Activated CD4-positive, alpha-beta memory T cell treated with anti-CD3 and anti-CD28 coated beads, Interleukin-2, amount 10 ng/mL, durations not matched to agents 7 days and 5 days (primary cell): ENCODE data around the gene ATF6. TPM values are rescaled to one million over a fixed set of nuclear protein-coding genes. Genes with fewer than 3 reads are reported as not detected.

Experiments
- CTCF ChIA-PET: fragments of 350-600 bp; sonication (Branson Sonifier 250); formaldehyde crosslinking; loops from one replicate; lab custom pipeline; 2021; ENCODE audit warnings: antibody characterized with exemption, inconsistent platforms; lab: Charles Lee
- POLR2A ChIA-PET: fragments of 350-600 bp; sonication (Branson Sonifier 250); formaldehyde crosslinking; loops from one replicate; lab custom pipeline; 2021; ENCODE audit warnings: antibody characterized with exemption; lab: Charles Lee
- DNase-seq: peaks from one replicate; pipeline ENCODE4 v3.0.0-alpha.2; 2020
- H3K27ac Mint-ChIP-seq: one replicate; pipeline ENCODE4 v1.8.0; 2021; ENCODE audit warnings: mild to moderate bottlenecking, mixed read lengths
- H3K27me3 Mint-ChIP-seq: one replicate; pipeline ENCODE4 v1.8.0; 2021; ENCODE audit warnings: mixed read lengths
- H3K36me3 Mint-ChIP-seq: one replicate; pipeline ENCODE4 v1.8.0; 2021; ENCODE audit warnings: low read depth, mixed read lengths
- H3K4me1 Mint-ChIP-seq: one replicate; pipeline ENCODE4 v1.8.0; 2021; ENCODE audit warnings: mixed read lengths
- H3K4me3 Mint-ChIP-seq: one replicate; pipeline ENCODE4 v1.8.0; 2021; ENCODE audit warnings: mild to moderate bottlenecking, mixed read lengths
- H3K9me3 Mint-ChIP-seq: one replicate; pipeline ENCODE4 v1.8.0; 2021; ENCODE audit warnings: mixed read lengths
- total RNA-seq, 2 experiments: library from RNA; stranded (reverse); gene quantifications; one replicate each; pipeline ENCODE4 v1.2.3, GENCODE V29; 2021

Gene ATF6
- total RNA-seq, 2 experiments from 2014 or later = 19.3 TPM

DNA sequence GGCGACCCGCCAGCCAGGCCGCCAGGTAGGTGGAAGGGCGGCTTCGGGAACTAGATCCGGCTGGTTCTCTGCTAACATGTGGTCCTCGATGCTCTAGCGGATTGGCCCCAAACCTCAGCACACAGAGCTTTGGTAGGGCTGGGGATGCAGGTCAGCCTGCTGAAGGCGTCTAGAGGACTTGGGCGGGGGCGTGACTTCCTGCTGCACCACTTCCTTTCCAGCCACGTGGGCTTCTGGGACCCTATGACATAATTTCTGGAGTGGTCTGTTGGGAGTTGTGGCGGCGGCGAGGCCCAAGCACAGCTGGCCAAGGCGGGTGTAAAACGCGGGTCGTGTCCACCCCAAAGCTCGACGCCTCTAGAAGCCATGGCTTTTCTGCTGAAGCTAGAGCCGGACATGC is 124.5 kb downstream of the ATF6 start:
- CTCF ChIA-PET = interaction anchor here (1.3 kb wide), 1 partner anchor 16 kb away, joined by 3 read pairs; no protein-coding TSS in a partner anchor
- Mint-ChIP-seq H3K27me3 (no peaks in the 10 kb centered on the region), H3K36me3 (peaks cover 39% of the 10 kb centered on the region), H3K9me3 (no peaks in the 10 kb centered on the region), H3K27ac (no peak overlapping the region), H3K4me1 (no peaks in the 10 kb centered on the region), H3K4me3 (no peak overlapping the region)
- POLR2A ChIA-PET = no interaction called here
- no peak for DNase-seq

DNA sequence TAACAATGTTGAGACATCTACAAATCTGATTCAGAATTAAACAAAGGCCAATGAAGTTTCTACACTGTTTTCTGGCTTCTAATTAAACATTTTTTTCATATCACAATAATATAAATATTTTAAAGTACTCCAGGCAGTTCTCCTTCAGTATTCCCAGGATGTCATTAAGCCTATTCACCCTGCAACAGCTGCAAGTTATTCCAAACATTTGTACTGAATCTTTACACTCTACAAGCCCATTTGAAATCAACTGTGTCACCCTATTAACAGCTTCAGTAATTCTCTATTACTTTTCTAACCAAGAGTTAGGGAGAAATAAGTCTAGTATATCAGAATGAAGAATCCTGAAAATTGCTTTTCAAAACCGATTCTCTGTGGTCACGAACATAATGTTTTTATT is 133.0 kb downstream of the ATF6 start:
- ChIA-PET POLR2A (no interaction called here), CTCF (no interaction called here)
- DNase-seq = no peak
- H3K4me3 Mint-ChIP-seq = no peak overlapping the region
- H3K36me3 Mint-ChIP-seq = no peaks in the 10 kb centered on the region
- H3K9me3 Mint-ChIP-seq = no peaks in the 10 kb centered on the region
- H3K4me1 Mint-ChIP-seq = no peaks in the 10 kb centered on the region
- no peak overlapping the region for H3K27ac Mint-ChIP-seq
- no peaks in the 10 kb centered on the region for H3K27me3 Mint-ChIP-seq

DNA sequence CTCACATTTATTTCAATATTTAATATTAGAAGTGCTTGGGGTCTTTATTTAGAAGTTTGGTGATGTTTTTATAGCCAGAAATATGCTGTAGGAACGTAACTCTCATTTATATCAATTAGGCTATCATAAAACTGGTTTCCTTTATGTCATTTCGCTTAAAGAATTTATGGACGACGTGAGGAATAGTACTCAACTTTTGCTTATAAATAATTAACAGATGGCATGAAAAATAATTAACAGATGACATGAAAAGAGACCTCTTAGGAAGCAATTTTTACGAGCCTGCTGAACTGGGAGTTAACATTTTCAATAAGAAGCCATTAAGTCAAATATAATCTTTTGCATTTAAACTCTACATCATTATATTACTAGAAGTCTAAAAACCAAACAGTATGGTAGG is 134.0 kb downstream of the ATF6 start:
- Mint-ChIP-seq H3K36me3 (no peaks in the 10 kb centered on the region), H3K4me1 (no peaks in the 10 kb centered on the region), H3K27me3 (no peaks in the 10 kb centered on the region), H3K9me3 (no peaks in the 10 kb centered on the region), H3K4me3 (no peak overlapping the region), H3K27ac (no peak overlapping the region)
- CTCF ChIA-PET = no interaction called here
- DNase-seq = no peak
- POLR2A ChIA-PET = no interaction called here

DNA sequence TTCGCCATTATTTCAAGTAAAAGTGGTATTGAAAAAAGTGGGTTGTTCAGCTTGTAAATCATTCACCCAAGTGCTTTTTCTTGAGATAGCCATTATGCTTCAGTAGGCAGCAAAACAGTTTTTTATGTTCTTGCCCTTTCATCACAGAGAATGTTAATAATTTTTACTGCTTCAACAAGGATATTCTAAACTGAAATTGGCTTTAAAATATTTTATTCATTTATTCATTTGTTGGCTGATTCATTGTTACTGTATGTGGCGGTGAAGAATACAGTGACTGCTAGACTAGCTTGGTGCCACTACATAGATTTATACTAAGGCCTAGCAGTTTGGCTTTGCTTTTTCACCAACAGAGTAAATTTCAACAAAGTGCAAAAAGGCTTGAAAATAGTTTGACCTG is 136.1 kb downstream of the ATF6 start:
- Mint-ChIP-seq H3K36me3 (no peaks in the 10 kb centered on the region), H3K4me3 (no peak overlapping the region), H3K4me1 (no peaks in the 10 kb centered on the region), H3K9me3 (no peaks in the 10 kb centered on the region), H3K27me3 (no peaks in the 10 kb centered on the region), H3K27ac (no peak overlapping the region)
- POLR2A ChIA-PET = no interaction called here
- CTCF ChIA-PET = no interaction called here
- DNase-seq = no peak

DNA sequence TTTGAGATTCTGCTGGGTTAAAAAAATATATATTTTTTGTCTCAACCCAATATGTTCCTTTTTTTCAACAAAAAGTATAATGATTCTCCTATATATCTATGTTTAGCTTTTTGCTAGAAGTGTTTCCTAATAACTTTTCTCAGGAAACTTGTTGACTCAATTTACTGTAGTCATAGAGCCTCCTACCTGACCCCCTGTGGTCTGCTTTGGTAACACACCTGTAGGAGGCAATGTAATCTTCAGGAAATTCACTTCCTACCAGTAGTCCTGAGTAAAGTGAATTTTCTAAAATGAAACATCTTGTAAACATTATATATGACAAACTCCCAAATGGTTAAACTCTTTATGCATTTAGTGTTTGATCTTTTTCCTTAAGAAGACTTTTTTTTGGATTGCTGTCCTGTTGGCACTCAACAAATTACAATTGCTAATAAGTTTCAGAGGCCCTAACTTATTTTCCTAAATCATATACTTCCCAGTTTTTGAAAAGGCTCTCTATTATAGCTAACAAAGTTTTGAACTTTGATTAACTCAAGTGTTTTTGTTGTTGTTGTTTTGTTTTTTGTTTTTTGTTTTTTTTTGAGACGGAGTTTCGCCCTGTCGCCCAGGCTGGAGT is 139.3 kb downstream of the ATF6 start:
- CTCF ChIA-PET = interaction anchor here (0.8 to 3.3 kb wide), 10 partner anchors 8 to 132 kb away, joined by 3 to 20 read pairs (median 3); no protein-coding TSS in a partner anchor
- Mint-ChIP-seq H3K4me3 (no peak overlapping the region), H3K36me3 (no peaks in the 10 kb centered on the region), H3K27ac (no peak overlapping the region), H3K27me3 (no peaks in the 10 kb centered on the region), H3K4me1 (no peaks in the 10 kb centered on the region), H3K9me3 (no peaks in the 10 kb centered on the region)
- POLR2A ChIA-PET = interaction anchor here (1.2 kb wide), 1 partner anchor 14 kb away, joined by 3 read pairs; no protein-coding TSS in a partner anchor
- no peak for DNase-seq

DNA sequence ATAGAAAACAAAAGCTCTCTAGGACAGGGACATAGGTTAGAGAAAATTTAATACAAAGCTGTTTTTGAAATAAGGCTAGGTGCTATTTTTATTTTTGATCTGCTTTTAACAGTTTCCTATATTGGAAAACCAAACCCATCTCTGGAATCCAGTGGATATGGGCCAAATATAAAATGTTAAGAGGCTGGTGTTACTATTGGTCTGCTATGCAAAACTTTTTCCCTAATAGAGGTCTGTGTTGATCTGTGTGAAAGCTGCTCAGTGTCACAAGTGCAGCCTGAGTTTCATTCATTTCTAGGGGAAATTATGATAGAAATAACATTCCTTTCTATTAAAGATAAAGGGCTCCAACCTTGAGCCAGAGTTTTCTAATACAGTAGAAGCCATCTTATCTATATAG is 141.1 kb downstream of the ATF6 start:
- Mint-ChIP-seq H3K27me3 (no peaks in the 10 kb centered on the region), H3K4me3 (no peak overlapping the region), H3K4me1 (no peaks in the 10 kb centered on the region), H3K27ac (no peak overlapping the region), H3K9me3 (no peaks in the 10 kb centered on the region), H3K36me3 (no peaks in the 10 kb centered on the region)
- no peak for DNase-seq
- POLR2A ChIA-PET = no interaction called here
- CTCF ChIA-PET = interaction anchor here (2.5 kb wide), 1 partner anchor 7 kb away, joined by 9 read pairs; no protein-coding TSS in a partner anchor

DNA sequence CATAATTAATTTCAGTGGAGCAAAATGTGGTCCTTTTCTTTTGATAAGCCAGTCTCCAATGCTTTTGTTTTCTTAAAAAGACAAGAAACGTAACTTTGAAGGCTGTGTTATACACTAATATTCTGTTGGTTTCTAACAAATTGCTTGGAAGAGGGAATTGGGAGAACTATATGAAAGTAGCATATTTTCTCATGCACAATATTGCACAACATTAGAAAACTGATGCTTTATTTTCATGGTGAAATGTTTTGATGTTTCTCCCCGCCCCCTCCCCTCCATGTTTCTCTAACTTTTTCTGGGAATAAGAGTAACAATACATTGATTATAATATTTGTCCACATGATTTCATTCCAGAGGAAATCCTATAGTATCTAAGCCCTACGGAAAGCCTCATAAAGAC is 142.1 kb downstream of the ATF6 start:
- H3K27ac Mint-ChIP-seq = no peak overlapping the region
- no peaks in the 10 kb centered on the region for H3K9me3 Mint-ChIP-seq

DNA sequence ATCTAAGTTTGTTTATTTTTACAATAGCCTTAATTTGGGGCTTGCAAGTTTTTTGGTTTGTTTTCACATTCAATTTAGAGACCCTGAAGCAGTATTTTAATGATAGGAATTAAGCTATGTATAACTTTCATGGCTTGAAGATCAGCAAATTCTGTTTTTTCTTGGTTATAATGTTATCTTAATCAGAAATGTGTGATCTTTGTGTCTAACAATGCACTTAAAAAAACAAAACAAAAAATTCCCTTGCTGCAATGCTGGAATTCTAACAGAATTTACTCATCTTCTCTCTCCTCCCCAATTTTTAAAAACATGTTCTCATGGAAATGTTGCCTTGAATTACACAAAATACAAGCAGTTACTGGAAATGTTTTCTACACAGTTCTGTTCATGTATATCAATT is 144.5 kb downstream of the ATF6 start:
- Mint-ChIP-seq H3K9me3 (no peaks in the 10 kb centered on the region), H3K27me3 (no peaks in the 10 kb centered on the region), H3K36me3 (peaks cover 8% of the 10 kb centered on the region), H3K27ac (no peak overlapping the region), H3K4me3 (no peak overlapping the region), H3K4me1 (no peaks in the 10 kb centered on the region)
- CTCF ChIA-PET = interaction anchor here (0.8 kb wide), 1 partner anchor 126 kb away, joined by 3 read pairs; no protein-coding TSS in a partner anchor
- POLR2A ChIA-PET = no interaction called here
- no peak for DNase-seq

More for the DNA sequence above, 142.1 kb downstream of the ATF6 start:
- Mint-ChIP-seq H3K4me3 (no peak overlapping the region), H3K27me3 (no peaks in the 10 kb centered on the region), H3K36me3 (peaks cover 8% of the 10 kb centered on the region), H3K4me1 (no peaks in the 10 kb centered on the region)
- CTCF ChIA-PET = no interaction called here
- no peak for DNase-seq
- POLR2A ChIA-PET = no interaction called here

DNA sequence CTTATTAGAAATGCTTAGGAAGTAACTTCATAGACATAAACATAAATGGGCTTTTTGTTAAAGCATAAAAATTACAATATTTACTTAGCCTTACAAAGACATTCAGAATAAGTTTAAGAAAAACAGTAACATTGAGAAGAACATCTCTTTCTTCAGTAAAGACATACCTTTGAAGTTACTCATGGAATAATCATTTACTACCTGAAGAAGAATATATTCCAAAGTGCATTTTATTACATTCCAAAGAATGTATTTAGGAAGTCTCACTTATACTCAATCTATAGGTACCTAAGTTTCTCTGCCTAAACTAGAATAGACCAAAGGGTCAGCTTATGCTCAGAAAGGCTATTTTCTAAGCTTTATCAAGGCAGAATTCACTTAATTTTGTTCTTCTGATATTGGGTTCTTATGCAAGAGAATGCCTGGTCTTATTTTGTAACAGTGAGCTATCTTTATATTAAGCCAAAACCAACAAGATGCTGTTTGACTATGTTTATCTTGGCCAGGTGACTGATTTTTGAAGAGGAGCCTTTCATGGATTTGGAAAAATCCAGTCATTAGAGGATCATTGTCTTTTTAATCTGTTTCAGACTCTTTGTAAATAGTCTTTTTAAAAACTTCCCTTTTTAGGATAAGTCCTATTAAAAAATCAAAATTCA is 147.5 kb downstream of the ATF6 start:
- ChIA-PET CTCF (interaction anchor here (2.3 kb wide), 1 partner anchor 8 kb away, joined by 9 read pairs; no protein-coding TSS in a partner anchor), POLR2A (no interaction called here)
- Mint-ChIP-seq H3K36me3 (peaks cover 8% of the 10 kb centered on the region), H3K27me3 (no peaks in the 10 kb centered on the region), H3K4me1 (peaks cover 2% of the 10 kb centered on the region), H3K9me3 (no peaks in the 10 kb centered on the region), H3K4me3 (no peak overlapping the region), H3K27ac (no peak overlapping the region)
- no peak for DNase-seq

DNA sequence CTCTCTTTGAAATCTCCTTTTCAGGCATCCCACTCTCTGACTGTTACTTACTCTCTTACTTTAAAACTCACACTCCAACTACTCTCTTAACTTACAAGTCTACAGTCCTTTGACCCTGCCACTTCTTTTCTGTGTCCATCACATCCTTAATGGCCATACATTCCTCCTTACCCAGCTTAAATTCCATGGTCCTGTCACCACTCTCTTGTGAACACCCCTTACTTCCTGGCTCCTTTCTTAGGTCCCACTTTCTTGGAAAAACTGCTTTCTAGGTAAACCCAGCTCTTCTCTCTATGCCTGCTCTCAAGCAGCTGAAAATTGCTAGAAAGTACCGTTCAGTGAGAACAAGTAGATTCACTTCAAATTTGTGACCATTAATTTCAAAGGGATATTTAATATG is 148.5 kb downstream of the ATF6 start:
- Mint-ChIP-seq H3K27ac (no peak overlapping the region), H3K4me1 (peaks cover 12% of the 10 kb centered on the region), H3K4me3 (no peak overlapping the region), H3K36me3 (peaks cover 10% of the 10 kb centered on the region), H3K27me3 (no peaks in the 10 kb centered on the region), H3K9me3 (no peaks in the 10 kb centered on the region)
- DNase-seq = no peak
- ChIA-PET CTCF (interaction anchor here (1.2 to 2.3 kb wide), 3 partner anchors 9 to 122 kb away, joined by 4 to 9 read pairs (median 4); no protein-coding TSS in a partner anchor), POLR2A (interaction anchor here (0.9 to 1.4 kb wide), 2 partner anchors 19 to 148 kb away, joined by 3 to 4 read pairs; no protein-coding TSS in a partner anchor)

DNA sequence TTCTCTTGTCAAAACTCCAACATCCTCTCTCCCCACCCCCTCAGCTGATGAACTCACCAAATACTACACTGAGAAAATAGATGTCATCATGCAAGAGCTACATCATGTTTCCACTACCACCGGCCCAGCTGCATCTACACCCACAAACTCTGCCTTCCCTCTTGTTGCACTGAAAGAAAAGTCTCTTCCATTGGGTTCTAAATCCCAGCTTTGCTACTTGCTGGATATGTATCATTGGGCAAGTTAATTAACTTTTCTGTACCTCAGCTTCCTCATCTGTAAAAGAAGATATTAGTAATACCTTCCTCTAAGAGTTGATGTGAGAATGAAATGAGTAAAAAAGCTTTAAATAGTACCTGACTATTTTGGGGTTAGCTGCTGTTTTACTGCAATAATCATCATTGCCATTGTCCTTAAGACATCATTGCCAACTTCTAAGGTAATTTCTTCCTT is 149.0 kb downstream of the ATF6 start:
- POLR2A ChIA-PET = interaction anchor here (0.9 to 1.4 kb wide), 2 partner anchors 18 to 148 kb away, joined by 3 to 4 read pairs; no protein-coding TSS in a partner anchor

DNA sequence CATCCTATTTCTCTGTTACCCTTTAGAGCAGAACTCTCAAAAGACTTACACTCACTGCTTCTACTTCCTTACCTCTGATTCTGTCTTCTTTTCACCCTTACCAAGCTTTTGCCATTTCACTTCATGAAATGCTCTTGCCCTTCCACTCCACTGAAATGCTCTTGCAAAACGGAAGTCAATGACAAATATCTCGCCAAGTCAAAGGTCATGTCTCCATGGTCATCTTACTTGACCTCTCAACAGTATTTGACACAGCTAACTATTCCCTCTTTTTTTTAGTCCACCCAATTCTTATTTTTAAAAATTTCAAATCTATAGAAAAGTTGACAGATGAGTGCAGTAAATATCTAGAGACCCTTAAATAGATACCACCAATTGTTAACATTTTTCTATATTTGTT is 149.9 kb downstream of the ATF6 start:
- Mint-ChIP-seq H3K36me3 (peaks cover 14% of the 10 kb centered on the region), H3K4me1 (peaks cover 13% of the 10 kb centered on the region), H3K4me3 (no peak overlapping the region), H3K27me3 (no peaks in the 10 kb centered on the region), H3K9me3 (no peaks in the 10 kb centered on the region), H3K27ac (no peak overlapping the region)
- POLR2A ChIA-PET = no interaction called here
- DNase-seq = no peak
- CTCF ChIA-PET = interaction anchor here (1.4 kb wide), 1 partner anchor 123 kb away, joined by 4 read pairs; no protein-coding TSS in a partner anchor

More for the DNA sequence above, 149.0 kb downstream of the ATF6 start:
- Mint-ChIP-seq H3K27ac (no peak overlapping the region), H3K4me1 (peaks cover 13% of the 10 kb centered on the region), H3K9me3 (no peaks in the 10 kb centered on the region), H3K27me3 (no peaks in the 10 kb centered on the region), H3K4me3 (no peak overlapping the region), H3K36me3 (peaks cover 12% of the 10 kb centered on the region)
- CTCF ChIA-PET = interaction anchor here (0.5 to 2.3 kb wide), 4 partner anchors 9 to 122 kb away, joined by 3 to 9 read pairs (median 4); no protein-coding TSS in a partner anchor
- DNase-seq = no peak

DNA sequence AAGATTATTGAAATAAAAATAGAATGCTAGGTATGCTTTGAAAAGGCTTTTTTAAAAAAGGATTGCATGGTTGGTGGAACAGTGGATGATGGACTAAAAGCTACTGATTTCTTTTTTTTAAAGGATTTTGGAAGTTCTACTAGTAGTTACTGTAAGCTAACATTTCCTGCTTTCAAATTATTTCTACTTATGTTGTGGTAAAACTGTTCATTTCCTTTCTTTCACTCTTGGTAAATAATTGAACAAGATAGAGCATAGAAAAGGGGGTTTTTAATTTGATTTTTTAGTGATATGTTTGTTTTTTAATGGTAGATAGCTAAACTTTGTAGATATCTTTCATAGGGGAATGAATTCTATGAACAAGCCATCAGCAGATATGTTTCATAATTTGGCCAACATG is 153.1 kb downstream of the ATF6 start:
- H3K27ac Mint-ChIP-seq = peak overlapping the region; percentile 21
- CTCF ChIA-PET = interaction anchor here (0.8 to 1.0 kb wide), 2 partner anchors 118 to 128 kb away, joined by 3 read pairs; no protein-coding TSS in a partner anchor
- peaks cover 13% of the 10 kb centered on the region for H3K4me1 Mint-ChIP-seq
- no peaks in the 10 kb centered on the region for H3K27me3 Mint-ChIP-seq
- POLR2A ChIA-PET = interaction anchor here (1.1 kb wide), 1 partner anchor 13 kb away, joined by 3 read pairs; no protein-coding TSS in a partner anchor
- H3K4me3 Mint-ChIP-seq = no peak overlapping the region
- no peaks in the 10 kb centered on the region for H3K9me3 Mint-ChIP-seq
- H3K36me3 Mint-ChIP-seq = peaks cover 23% of the 10 kb centered on the region
- DNase-seq = no peak
